ENCODE results near the gene MC1R.
A peak's percentile ranks its signal among the peaks of the same experiment; 100 is the strongest.

The MC1R gene

GRCh38 chr16:89949121-89949742, 30.6 kb downstream of the MC1R start:
- DNase-seq (ENCODE audit: low spot score), result no peak
- H3K36me3 Mint-ChIP-seq (ENCODE audit: low read depth), result no peaks in the 10 kb centered on the region
- H3K4me3 Mint-ChIP-seq, result peak overlapping the region; percentile 84
- no peaks in the 10 kb centered on the region for H3K4me1 Mint-ChIP-seq (ENCODE audit: low read depth)
- H3K27ac Mint-ChIP-seq, result no peak overlapping the region
- peaks cover 37% of the 10 kb centered on the region for H3K27me3 Mint-ChIP-seq (ENCODE audit: low read depth)
- no peaks in the 10 kb centered on the region for H3K9me3 Mint-ChIP-seq

- no peaks in the 10 kb centered on the region for H3K9me3 Mint-ChIP-seq
- no peak overlapping the region for H3K27ac Mint-ChIP-seq
- peak overlapping the region; percentile 84 for H3K4me3 Mint-ChIP-seq
- peaks cover 36% of the 10 kb centered on the region for H3K27me3 Mint-ChIP-seq (ENCODE audit: low read depth)
- H3K4me1 Mint-ChIP-seq (ENCODE audit: low read depth), result no peaks in the 10 kb centered on the region
- no peak for DNase-seq (ENCODE audit: low spot score)
- H3K36me3 Mint-ChIP-seq (ENCODE audit: low read depth), result no peaks in the 10 kb centered on the region
Measured at GRCh38 chr16:89949756-89950155, 31.1 kb downstream of the MC1R start.

- H3K4me1 Mint-ChIP-seq (ENCODE audit: low read depth), result no peaks in the 10 kb centered on the region
- no peaks in the 10 kb centered on the region for H3K36me3 Mint-ChIP-seq (ENCODE audit: low read depth)
- H3K27ac Mint-ChIP-seq, result no peak overlapping the region
- H3K4me3 Mint-ChIP-seq, result no peak overlapping the region
- no peak for DNase-seq (ENCODE audit: low spot score)
- no peaks in the 10 kb centered on the region for H3K9me3 Mint-ChIP-seq
- H3K27me3 Mint-ChIP-seq (ENCODE audit: low read depth), result peaks cover 24% of the 10 kb centered on the region
Measured at GRCh38 chr16:89951509-89951908, 32.8 kb downstream of the MC1R start.

- H3K9me3 Mint-ChIP-seq, result no peaks in the 10 kb centered on the region
- H3K4me3 Mint-ChIP-seq, result no peak overlapping the region
- H3K4me1 Mint-ChIP-seq (ENCODE audit: low read depth), result no peaks in the 10 kb centered on the region
- H3K27me3 Mint-ChIP-seq (ENCODE audit: low read depth), result peaks cover 19% of the 10 kb centered on the region
- no peaks in the 10 kb centered on the region for H3K36me3 Mint-ChIP-seq (ENCODE audit: low read depth)
- DNase-seq (ENCODE audit: low spot score), result no peak
- no peak overlapping the region for H3K27ac Mint-ChIP-seq
Measured at GRCh38 chr16:89952049-89952448, 33.4 kb downstream of the MC1R start.

- no peaks in the 10 kb centered on the region for H3K9me3 Mint-ChIP-seq
- H3K4me1 Mint-ChIP-seq (ENCODE audit: low read depth), result no peaks in the 10 kb centered on the region
- H3K27ac Mint-ChIP-seq, result no peak overlapping the region
- no peaks in the 10 kb centered on the region for H3K36me3 Mint-ChIP-seq (ENCODE audit: low read depth)
- DNase-seq (ENCODE audit: low spot score), result no peak
- no peak overlapping the region for H3K4me3 Mint-ChIP-seq
- peaks cover 14% of the 10 kb centered on the region for H3K27me3 Mint-ChIP-seq (ENCODE audit: low read depth)
Measured at GRCh38 chr16:89952551-89952950, 33.9 kb downstream of the MC1R start.

GRCh38 chr16:89953671-89954406, 35.2 kb downstream of the MC1R start:
- H3K27ac Mint-ChIP-seq, result no peak overlapping the region

GRCh38 chr16:89954462-89954861, 35.8 kb downstream of the MC1R start:
- H3K4me3 Mint-ChIP-seq, result no peak overlapping the region
- H3K9me3 Mint-ChIP-seq, result no peaks in the 10 kb centered on the region
- DNase-seq (ENCODE audit: low spot score), result no peak
- H3K36me3 Mint-ChIP-seq (ENCODE audit: low read depth), result no peaks in the 10 kb centered on the region
- H3K27me3 Mint-ChIP-seq (ENCODE audit: low read depth), result peaks cover 10% of the 10 kb centered on the region
- no peak overlapping the region for H3K27ac Mint-ChIP-seq
- no peaks in the 10 kb centered on the region for H3K4me1 Mint-ChIP-seq (ENCODE audit: low read depth)

More at GRCh38 chr16:89953671-89954406, 35.2 kb downstream of the MC1R start:
- H3K4me3 Mint-ChIP-seq, result no peak overlapping the region
- no peak for DNase-seq (ENCODE audit: low spot score)
- H3K36me3 Mint-ChIP-seq (ENCODE audit: low read depth), result no peaks in the 10 kb centered on the region
- H3K9me3 Mint-ChIP-seq, result no peaks in the 10 kb centered on the region
- no peaks in the 10 kb centered on the region for H3K4me1 Mint-ChIP-seq (ENCODE audit: low read depth)
- H3K27me3 Mint-ChIP-seq (ENCODE audit: low read depth), result peaks cover 10% of the 10 kb centered on the region

GRCh38 chr16:89955001-89955685, 36.5 kb downstream of the MC1R start:
- no peak overlapping the region for H3K4me3 Mint-ChIP-seq
- no peaks in the 10 kb centered on the region for H3K4me1 Mint-ChIP-seq (ENCODE audit: low read depth)
- peaks cover 3% of the 10 kb centered on the region for H3K27me3 Mint-ChIP-seq (ENCODE audit: low read depth)
- no peak for DNase-seq (ENCODE audit: low spot score)
- H3K27ac Mint-ChIP-seq, result no peak overlapping the region
- H3K36me3 Mint-ChIP-seq (ENCODE audit: low read depth), result no peaks in the 10 kb centered on the region
- H3K9me3 Mint-ChIP-seq, result no peaks in the 10 kb centered on the region

GRCh38 chr16:89956505-89957215, 38.0 kb downstream of the MC1R start:
- H3K27ac Mint-ChIP-seq, result no peak overlapping the region
- H3K4me3 Mint-ChIP-seq, result no peak overlapping the region
- no peak for DNase-seq (ENCODE audit: low spot score)

GRCh38 chr16:89957216-89957785, 38.6 kb downstream of the MC1R start:
- DNase-seq (ENCODE audit: low spot score), result no peak
- no peaks in the 10 kb centered on the region for H3K27me3 Mint-ChIP-seq (ENCODE audit: low read depth)
- no peak overlapping the region for H3K27ac Mint-ChIP-seq
- no peak overlapping the region for H3K4me3 Mint-ChIP-seq
- H3K9me3 Mint-ChIP-seq, result no peaks in the 10 kb centered on the region
- no peaks in the 10 kb centered on the region for H3K4me1 Mint-ChIP-seq (ENCODE audit: low read depth)
- H3K36me3 Mint-ChIP-seq (ENCODE audit: low read depth), result no peaks in the 10 kb centered on the region

More at GRCh38 chr16:89956505-89957215, 38.0 kb downstream of the MC1R start:
- H3K36me3 Mint-ChIP-seq (ENCODE audit: low read depth), result no peaks in the 10 kb centered on the region
- H3K4me1 Mint-ChIP-seq (ENCODE audit: low read depth), result no peaks in the 10 kb centered on the region
- no peaks in the 10 kb centered on the region for H3K27me3 Mint-ChIP-seq (ENCODE audit: low read depth)
- no peaks in the 10 kb centered on the region for H3K9me3 Mint-ChIP-seq

- DNase-seq (ENCODE audit: low spot score), result no peak
- H3K4me3 Mint-ChIP-seq, result no peak overlapping the region
- H3K27ac Mint-ChIP-seq, result no peak overlapping the region
- no peaks in the 10 kb centered on the region for H3K9me3 Mint-ChIP-seq
- H3K4me1 Mint-ChIP-seq (ENCODE audit: low read depth), result no peaks in the 10 kb centered on the region
- H3K27me3 Mint-ChIP-seq (ENCODE audit: low read depth), result no peaks in the 10 kb centered on the region
- H3K36me3 Mint-ChIP-seq (ENCODE audit: low read depth), result no peaks in the 10 kb centered on the region
Measured at GRCh38 chr16:89958068-89958467, 39.4 kb downstream of the MC1R start.

- DNase-seq (ENCODE audit: low spot score), result no peak
- Mint-ChIP-seq H3K27ac (no peak overlapping the region), H3K36me3 (ENCODE audit: low read depth) (no peaks in the 10 kb centered on the region), H3K4me1 (ENCODE audit: low read depth) (no peaks in the 10 kb centered on the region), H3K27me3 (ENCODE audit: low read depth) (no peaks in the 10 kb centered on the region), H3K4me3 (no peak overlapping the region), H3K9me3 (no peaks in the 10 kb centered on the region)
Measured at GRCh38 chr16:89958596-89958995, 39.9 kb downstream of the MC1R start.

- H3K36me3 Mint-ChIP-seq (ENCODE audit: low read depth), result no peaks in the 10 kb centered on the region
- DNase-seq (ENCODE audit: low spot score), result no peak
Measured at GRCh38 chr16:89960966-89961365, 42.3 kb downstream of the MC1R start.

More at GRCh38 chr16:89960966-89961365, 42.3 kb downstream of the MC1R start:
- Mint-ChIP-seq H3K4me1 (ENCODE audit: low read depth) (no peaks in the 10 kb centered on the region), H3K9me3 (no peaks in the 10 kb centered on the region), H3K4me3 (no peak overlapping the region), H3K27ac (no peak overlapping the region), H3K27me3 (ENCODE audit: low read depth) (no peaks in the 10 kb centered on the region)

All from T-helper 2 cell treated with Interferon-gamma antibody and Interleukin-4, amounts not matched to agents 5 μg/mL and 100 μg/mL, for 36 hours (primary cell).